ENCODE results near the gene B4GALNT2.
A peak's percentile ranks its signal among the peaks of the same experiment; 100 is the strongest.

The B4GALNT2 gene

GRCh38 chr17:49209061-49209571 lies 76.5 kb downstream of the B4GALNT2 start:
- Histone ChIP-seq H3K27ac (ENCODE audit: low read length) (no peak overlapping the region), H3K27me3 (ENCODE audit: control insufficient read depth in 1 of 2, insufficient read depth in 2 of 2, low read length in 2 of 2) (peaks cover 15 to 18% of the 10 kb centered on the region in 2 donors), H3K9ac (ENCODE audit: low read length in 2 of 2) (no peak overlapping the region), H3K4me1 (ENCODE audit: control insufficient read depth, insufficient read depth, low read length) (peaks cover 3% of the 10 kb centered on the region), H3K9me3 (ENCODE audit: control insufficient read depth in 2 of 2, low read length in 2 of 2) (no peaks in the 10 kb centered on the region), H3K4me3 (ENCODE audit: low read length in 2 of 2) (no peak overlapping the region), H3K36me3 (ENCODE audit: control insufficient read depth in 2 of 2, insufficient read depth in 2 of 2, low read length in 2 of 2) (no peaks in the 10 kb centered on the region)

DNA sequence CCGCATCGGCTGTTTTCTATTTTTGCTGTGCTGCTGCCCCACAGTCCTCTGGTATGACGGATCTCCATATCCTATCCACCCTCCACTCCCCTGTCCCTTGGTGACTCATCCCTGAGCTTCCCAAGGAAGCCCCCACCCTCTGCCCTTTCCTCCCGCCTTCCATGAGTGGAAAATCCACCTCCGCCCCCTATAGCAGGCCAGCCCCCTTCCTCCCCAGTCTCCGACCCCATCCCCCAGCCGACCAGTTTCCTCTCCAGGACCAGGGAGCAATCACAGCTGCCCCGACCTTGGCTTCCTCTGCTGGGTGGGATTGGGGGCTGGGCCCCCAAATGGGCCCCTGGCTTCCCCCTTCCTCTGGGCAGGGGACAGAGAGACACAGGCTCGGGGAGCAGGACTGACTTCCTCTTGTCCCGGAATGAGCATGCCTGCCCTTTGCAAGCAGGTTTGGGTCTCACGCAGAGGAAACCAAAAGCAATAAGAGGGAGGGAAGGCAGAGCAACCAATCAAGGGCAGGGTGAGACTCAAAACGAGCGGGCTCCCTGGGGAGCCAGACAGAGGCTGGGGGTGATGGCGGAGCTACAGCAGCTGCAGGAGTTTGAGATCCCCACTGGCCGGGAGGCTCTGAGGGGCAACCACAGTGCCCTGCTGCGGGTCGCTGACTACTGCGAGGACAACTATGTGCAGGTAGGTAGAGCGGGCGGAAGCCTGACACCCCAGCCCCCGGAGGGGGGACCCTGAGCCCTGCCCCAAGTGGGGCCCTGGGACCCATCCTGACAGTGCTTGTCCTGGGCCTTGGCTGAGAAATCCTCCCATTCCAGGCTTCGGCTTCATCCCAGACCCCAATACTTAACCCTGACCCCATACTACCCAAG lies 77.8 kb downstream of the B4GALNT2 start, which contains the start of the genes ABI3 and GNGT2:
ABI3 (plus strand) TSS at position 550 of the 872 bp plus-strand sequence; CDS start at position 568, 18 bp downstream.
GNGT2 (minus strand) TSS at position 417 of the 872 bp plus-strand sequence. CDS start 3,152 bp downstream, outside the sequence.
- Histone ChIP-seq H3K36me3 (ENCODE audit: control insufficient read depth in 2 of 2, insufficient read depth in 2 of 2, low read length in 2 of 2) (no peaks in the 10 kb centered on the region), H3K4me1 (ENCODE audit: control insufficient read depth, insufficient read depth, low read length) (peaks cover 3% of the 10 kb centered on the region), H3K27ac (ENCODE audit: low read length) (peak within 1 kb of the TSS; percentile 2), H3K9me3 (ENCODE audit: control insufficient read depth in 2 of 2, low read length in 2 of 2) (no peaks in the 10 kb centered on the region), H3K4me3 (ENCODE audit: low read length in 2 of 2) (peak within 1 kb of the TSS; percentile 31 to 59), H3K27me3 (ENCODE audit: control insufficient read depth in 1 of 2, insufficient read depth in 2 of 2, low read length in 2 of 2) (peaks cover 15 to 18% of the 10 kb centered on the region in 2 donors), H3K9ac (ENCODE audit: low read length in 2 of 2) (peak within 1 kb of the TSS; percentile 44 to 55)

GRCh38 chr17:49213399-49213798 lies 80.8 kb downstream of the B4GALNT2 start:
- Histone ChIP-seq H3K9me3 (ENCODE audit: control insufficient read depth in 2 of 2, low read length in 2 of 2) (no peaks in the 10 kb centered on the region), H3K4me3 (ENCODE audit: low read length in 2 of 2) (no peak overlapping the region), H3K27ac (ENCODE audit: low read length) (no peak overlapping the region)

DNA sequence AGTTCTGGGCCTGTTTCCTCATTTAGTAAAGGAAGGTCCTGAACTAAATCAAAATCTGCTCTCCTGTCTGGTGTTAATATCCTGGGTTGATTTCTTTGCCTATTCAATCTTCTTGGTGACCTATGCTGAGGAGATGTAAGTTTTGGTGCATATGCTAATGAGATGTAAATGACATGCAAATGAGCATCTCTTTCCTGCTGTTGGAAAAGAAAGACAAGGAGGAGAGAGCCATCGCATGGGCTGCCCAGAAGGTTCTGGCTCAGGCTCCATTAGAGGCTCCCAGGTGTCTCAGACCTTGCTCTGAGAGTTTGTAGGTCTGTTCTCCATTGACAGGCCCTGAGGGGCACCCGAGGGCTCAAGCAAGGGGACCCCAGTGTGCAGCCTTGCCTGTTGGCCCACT lies 81.3 kb downstream of the B4GALNT2 start:
- Histone ChIP-seq H3K9ac (ENCODE audit: low read length in 2 of 2) (no peak overlapping the region), H3K4me3 (ENCODE audit: low read length in 2 of 2) (no peak overlapping the region), H3K36me3 (ENCODE audit: control insufficient read depth in 2 of 2, insufficient read depth in 2 of 2, low read length in 2 of 2) (no peaks in the 10 kb centered on the region), H3K4me1 (ENCODE audit: control insufficient read depth, insufficient read depth, low read length) (peaks cover 3% of the 10 kb centered on the region), H3K27ac (ENCODE audit: low read length) (no peak overlapping the region), H3K27me3 (ENCODE audit: control insufficient read depth in 1 of 2, insufficient read depth in 2 of 2, low read length in 2 of 2) (peaks cover 16% of the 10 kb centered on the region in 2 donors), H3K9me3 (ENCODE audit: control insufficient read depth in 2 of 2, low read length in 2 of 2) (no peaks in the 10 kb centered on the region)

More at GRCh38 chr17:49213399-49213798, 80.8 kb downstream of the B4GALNT2 start:
- H3K4me1 ChIP-seq (ENCODE audit: control insufficient read depth, insufficient read depth, low read length) = peaks cover 3% of the 10 kb centered on the region
- no peak overlapping the region for H3K9ac ChIP-seq (ENCODE audit: low read length in 2 of 2)
- peaks cover 15 to 16% of the 10 kb centered on the region in 2 donors for H3K27me3 ChIP-seq (ENCODE audit: control insufficient read depth in 1 of 2, insufficient read depth in 2 of 2, low read length in 2 of 2)
- no peaks in the 10 kb centered on the region for H3K36me3 ChIP-seq (ENCODE audit: control insufficient read depth in 2 of 2, insufficient read depth in 2 of 2, low read length in 2 of 2)

- H3K9me3 ChIP-seq (ENCODE audit: control insufficient read depth in 2 of 2, low read length in 2 of 2) = no peaks in the 10 kb centered on the region
- peaks cover 15 to 18% of the 10 kb centered on the region in 2 donors for H3K27me3 ChIP-seq (ENCODE audit: control insufficient read depth in 1 of 2, insufficient read depth in 2 of 2, low read length in 2 of 2)
- H3K4me1 ChIP-seq (ENCODE audit: control insufficient read depth, insufficient read depth, low read length) = peaks cover 2% of the 10 kb centered on the region
- H3K4me3 ChIP-seq (ENCODE audit: low read length in 2 of 2) = no peak overlapping the region
- no peak overlapping the region for H3K27ac ChIP-seq (ENCODE audit: low read length)
- H3K9ac ChIP-seq (ENCODE audit: low read length in 2 of 2) = no peak overlapping the region
- H3K36me3 ChIP-seq (ENCODE audit: control insufficient read depth in 2 of 2, insufficient read depth in 2 of 2, low read length in 2 of 2) = no peaks in the 10 kb centered on the region
Measured at GRCh38 chr17:49214676-49215360, 82.2 kb downstream of the B4GALNT2 start.

DNA sequence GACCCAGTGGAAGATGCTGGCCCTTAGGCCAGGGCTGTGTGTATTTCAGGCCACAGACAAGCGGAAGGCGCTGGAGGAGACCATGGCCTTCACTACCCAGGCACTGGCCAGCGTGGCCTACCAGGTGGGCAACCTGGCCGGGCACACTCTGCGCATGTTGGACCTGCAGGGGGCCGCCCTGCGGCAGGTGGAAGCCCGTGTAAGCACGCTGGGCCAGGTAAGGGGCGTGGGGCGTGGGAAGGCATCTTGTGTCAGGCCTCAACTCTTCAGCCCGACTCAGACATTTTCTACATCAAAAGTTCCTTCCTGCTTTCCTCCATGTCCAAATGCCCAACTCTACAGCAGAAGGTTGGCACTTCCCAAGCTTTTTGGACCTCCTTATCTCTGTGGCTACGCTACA lies 83.9 kb downstream of the B4GALNT2 start:
- no peak overlapping the region for H3K27ac ChIP-seq (ENCODE audit: low read length)
- peaks cover 7 to 9% of the 10 kb centered on the region in 2 donors for H3K27me3 ChIP-seq (ENCODE audit: control insufficient read depth in 1 of 2, insufficient read depth in 2 of 2, low read length in 2 of 2)
- no peaks in the 10 kb centered on the region for H3K4me1 ChIP-seq (ENCODE audit: control insufficient read depth, insufficient read depth, low read length)
- H3K4me3 ChIP-seq (ENCODE audit: low read length in 2 of 2) = no peak overlapping the region
- H3K9ac ChIP-seq (ENCODE audit: low read length in 2 of 2) = no peak overlapping the region
- no peaks in the 10 kb centered on the region for H3K9me3 ChIP-seq (ENCODE audit: control insufficient read depth in 2 of 2, low read length in 2 of 2)
- no peaks in the 10 kb centered on the region for H3K36me3 ChIP-seq (ENCODE audit: control insufficient read depth in 2 of 2, insufficient read depth in 2 of 2, low read length in 2 of 2)

GRCh38 chr17:49216953-49217650 lies 84.5 kb downstream of the B4GALNT2 start:
- no peak overlapping the region for H3K4me3 ChIP-seq (ENCODE audit: low read length in 2 of 2)

DNA sequence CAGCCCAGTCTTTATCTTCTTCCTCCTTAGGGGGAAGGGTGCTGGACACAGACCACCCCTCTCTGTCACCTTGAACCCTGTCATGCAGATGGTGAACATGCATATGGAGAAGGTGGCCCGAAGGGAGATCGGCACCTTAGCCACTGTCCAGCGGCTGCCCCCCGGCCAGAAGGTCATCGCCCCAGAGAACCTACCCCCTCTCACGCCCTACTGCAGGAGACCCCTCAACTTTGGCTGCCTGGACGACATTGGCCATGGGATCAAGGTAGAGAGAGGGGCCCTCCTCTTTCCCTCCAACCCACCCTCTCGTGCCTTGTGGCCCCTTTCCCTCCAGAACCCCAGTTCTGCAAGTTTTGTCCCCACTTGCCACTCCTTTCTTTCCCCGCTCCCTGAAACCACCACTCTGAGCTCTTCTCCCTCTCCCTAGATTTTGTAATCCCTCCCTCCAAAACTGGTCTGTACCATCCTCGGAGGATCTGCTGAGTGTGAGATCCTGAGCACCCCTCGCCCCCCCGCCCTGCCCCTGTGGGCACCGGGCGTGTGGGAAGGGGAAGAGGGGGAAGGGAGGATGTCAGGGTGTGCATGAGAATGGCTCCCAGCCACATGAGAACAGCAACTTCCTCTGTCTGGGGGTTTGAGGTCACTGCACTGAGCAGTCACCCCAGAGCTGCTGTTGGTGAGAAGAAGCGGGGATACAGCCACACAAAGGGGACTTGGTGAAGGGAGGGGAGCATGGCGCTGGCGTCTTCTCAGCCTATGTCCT lies 85.3 kb downstream of the B4GALNT2 start:
- Histone ChIP-seq H3K4me1 (ENCODE audit: control insufficient read depth, insufficient read depth, low read length) (no peaks in the 10 kb centered on the region), H3K9ac (ENCODE audit: low read length in 2 of 2) (no peak overlapping the region), H3K27me3 (ENCODE audit: control insufficient read depth in 1 of 2, insufficient read depth in 2 of 2, low read length in 2 of 2) (peaks cover 11 to 12% of the 10 kb centered on the region in 2 donors), H3K36me3 (ENCODE audit: control insufficient read depth in 2 of 2, insufficient read depth in 2 of 2, low read length in 2 of 2) (no peaks in the 10 kb centered on the region), H3K27ac (ENCODE audit: low read length) (no peak overlapping the region), H3K9me3 (ENCODE audit: control insufficient read depth in 2 of 2, low read length in 2 of 2) (no peaks in the 10 kb centered on the region), H3K4me3 (ENCODE audit: low read length in 2 of 2) (no peak overlapping the region)

More at GRCh38 chr17:49216953-49217650, 84.5 kb downstream of the B4GALNT2 start:
- Histone ChIP-seq H3K27ac (ENCODE audit: low read length) (no peak overlapping the region), H3K36me3 (ENCODE audit: control insufficient read depth in 2 of 2, insufficient read depth in 2 of 2, low read length in 2 of 2) (no peaks in the 10 kb centered on the region), H3K4me1 (ENCODE audit: control insufficient read depth, insufficient read depth, low read length) (no peaks in the 10 kb centered on the region), H3K9me3 (ENCODE audit: control insufficient read depth in 2 of 2, low read length in 2 of 2) (no peaks in the 10 kb centered on the region), H3K9ac (ENCODE audit: low read length in 2 of 2) (no peak overlapping the region), H3K27me3 (ENCODE audit: control insufficient read depth in 1 of 2, insufficient read depth in 2 of 2, low read length in 2 of 2) (peaks cover 7 to 9% of the 10 kb centered on the region in 2 donors)

GRCh38 chr17:49218941-49219913 lies 86.7 kb downstream of the B4GALNT2 start:
- H3K4me3 ChIP-seq (ENCODE audit: low read length in 2 of 2) = no peak overlapping the region
- no peak overlapping the region for H3K9ac ChIP-seq (ENCODE audit: low read length in 2 of 2)
- H3K27ac ChIP-seq (ENCODE audit: low read length) = no peak overlapping the region
- peaks cover 24 to 25% of the 10 kb centered on the region in 2 donors for H3K27me3 ChIP-seq (ENCODE audit: control insufficient read depth in 1 of 2, insufficient read depth in 2 of 2, low read length in 2 of 2)
- no peaks in the 10 kb centered on the region for H3K36me3 ChIP-seq (ENCODE audit: control insufficient read depth in 2 of 2, insufficient read depth in 2 of 2, low read length in 2 of 2)
- no peaks in the 10 kb centered on the region for H3K9me3 ChIP-seq (ENCODE audit: control insufficient read depth in 2 of 2, low read length in 2 of 2)
- H3K4me1 ChIP-seq (ENCODE audit: control insufficient read depth, insufficient read depth, low read length) = peaks cover 8% of the 10 kb centered on the region
